A549 (cell line): ENCODE data around the gene DOCK10. TPM values are rescaled to one million over a fixed set of nuclear protein-coding genes. Genes with fewer than 3 reads are reported as not detected.

Experiments
- ATAC-seq, 2 experiments: fragments of 200-7000 bp in 1 of 2; fragments of >200 bp in 1 of 2; cut with Nextera tagmentation in 1 of 2; cut with Tn5 transposase in 1 of 2; 3 replicates each; pipeline versions ENCODE4 v1.8.0 to v1.9.1; 2018 to 2020; ENCODE audit warnings: mild to moderate bottlenecking in 1 of 2, moderate library complexity in 1 of 2
- CTCF ChIA-PET: fragments of 300-600 bp; sonication (Branson Sonifier 250); formaldehyde crosslinking; extraction: SDS; loops from one replicate; lab custom pipeline; 2021; ENCODE audit warnings: antibody characterized with exemption, inconsistent platforms; lab: Yijun Ruan, JAX
- POLR2A ChIA-PET: fragments of 350-600 bp; formaldehyde crosslinking; extraction: SDS; loops from one replicate; lab custom pipeline; 2021; ENCODE audit warnings: antibody characterized with exemption, inconsistent platforms; lab: Yijun Ruan, JAX
- DNase-seq, 2 experiments: peaks; one replicate each; pipeline versions ENCODE4 v3.0.0 to v3.0.0-alpha.2; 2011 to 2016; ENCODE audit warnings: low read depth in 1 of 2, low spot score in 1 of 2
- FAIRE-seq: peaks from 2 replicates; lab custom pipeline; 2011; peaks lifted over from hg19 to GRCh38; lab: Jason Lieb, UNC
- H3K27ac ChIP-seq, 2 experiments: fragments of >200 bp; sonication (Bioruptor Twin); formaldehyde crosslinking; 3 replicates each; pipeline ENCODE4 v1.5.1; 2016 to 2017
- H3K4me1 ChIP-seq: fragments of >200 bp; sonication (Bioruptor Twin); formaldehyde crosslinking; 3 replicates; pipeline ENCODE4 v1.6.1; 2016
- H3K4me2 ChIP-seq: fragments of >200 bp; sonication (Bioruptor Twin); formaldehyde crosslinking; 3 replicates; pipeline ENCODE4 v1.6.1; 2016
- H3K4me3 ChIP-seq: fragments of >200 bp; sonication (Bioruptor Twin); formaldehyde crosslinking; 3 replicates; pipeline ENCODE4 v1.5.1; 2016
- H3K9me3 ChIP-seq: fragments of >200 bp; sonication (Bioruptor Twin); formaldehyde crosslinking; 3 replicates; pipeline ENCODE4 v1.6.1; 2016
- ATOH8 ChIP-seq: fragments of 250-450 bp; sonication (Bioruptor Pico); IDR thresholded peaks from 2 replicates; pipeline ENCODE4 v1.5.0; 2020; ENCODE audit warnings: low read depth, mild to moderate bottlenecking, moderate library complexity
- CHD2 ChIP-seq: fragments of 150-350 bp; IDR thresholded peaks from 2 replicates; pipeline ENCODE4 v1.6.1; 2014; ENCODE audit warnings: low read length; ENCODE audit not compliant: partially characterized antibody
- CHD4 ChIP-seq: fragments of 200-600 bp; sonication (generic); IDR thresholded peaks from 2 replicates; pipeline ENCODE4 v1.6.1; 2016; ENCODE audit warnings: antibody characterized with exemption, mild to moderate bottlenecking, borderline replicate concordance
- CTCF ChIP-seq: fragments of >200 bp; sonication (Bioruptor Twin); formaldehyde crosslinking; IDR thresholded peaks from 3 replicates; pipeline ENCODE4 v1.5.1; 2016
- E2F6 ChIP-seq: IDR thresholded peaks from 2 replicates; pipeline ENCODE4 v1.6.1; 2012; ENCODE audit warnings: low read depth, borderline replicate concordance
- EHMT2 ChIP-seq: fragments of 200-600 bp; sonication (generic); IDR thresholded peaks from 2 replicates; pipeline ENCODE4 v1.6.1; 2016; ENCODE audit warnings: antibody characterized with exemption, low read depth, mild to moderate bottlenecking, moderate library complexity
- FOSB ChIP-seq: fragments of 250-450 bp; sonication (Bioruptor Pico); IDR thresholded peaks from 2 replicates; pipeline ENCODE4 v1.5.0; 2020; ENCODE audit warnings: mild to moderate bottlenecking, moderate library complexity
- FOSL2 ChIP-seq, 2 experiments: fragments of 450-650 bp in 1 of 2; fragments of >200 bp in 1 of 2; sonication (Bioruptor Twin) in 1 of 2; formaldehyde crosslinking; IDR thresholded peaks; 2 replicates each; pipeline versions ENCODE4 v1.5.0 to v1.6.1; 2016 to 2020; ENCODE audit warnings: mild to moderate bottlenecking in 1 of 2, moderate library complexity in 1 of 2
- FOXS1 ChIP-seq: fragments of 250-450 bp; sonication (Bioruptor Pico); IDR thresholded peaks from 2 replicates; pipeline ENCODE4 v1.5.0; 2020; ENCODE audit warnings: mild to moderate bottlenecking, moderate library complexity
- HDAC2 ChIP-seq: fragments of 200-600 bp; sonication (generic); IDR thresholded peaks from 2 replicates; pipeline ENCODE4 v1.6.1; 2016
- HOXA7 ChIP-seq: fragments of 250-450 bp; sonication (Bioruptor Pico); IDR thresholded peaks from 2 replicates; pipeline ENCODE4 v1.5.0; 2020; ENCODE audit warnings: mild to moderate bottlenecking, moderate library complexity
- JUN ChIP-seq, 2 experiments: fragments of >200 bp; sonication (Bioruptor Twin); formaldehyde crosslinking; IDR thresholded peaks; 2 replicates in 1 of 2; 3 replicates in 1 of 2; pipeline ENCODE4 v1.6.1; 2016 to 2017
- JUNB ChIP-seq: fragments of >200 bp; sonication (Bioruptor Twin); formaldehyde crosslinking; IDR thresholded peaks from 2 replicates; pipeline ENCODE4 v1.6.1; 2016
- MAFK ChIP-seq: fragments of 450-650 bp; IDR thresholded peaks from 2 replicates; pipeline ENCODE4 v1.6.1; 2014; ENCODE audit not compliant: partially characterized antibody
- MYC ChIP-seq: IDR thresholded peaks from 2 replicates; pipeline ENCODE4 v1.6.1; 2012; ENCODE audit warnings: mild to moderate bottlenecking, inconsistent platforms, low read length, improper control_type of control experiment, borderline replicate concordance
- NPAS2 ChIP-seq: fragments of 250-450 bp; sonication (Bioruptor Pico); IDR thresholded peaks from 2 replicates; pipeline ENCODE4 v1.8.0; 2022; ENCODE audit warnings: mild to moderate bottlenecking, moderate library complexity, borderline replicate concordance
- PHF8 ChIP-seq: fragments of 200-600 bp; sonication (generic); IDR thresholded peaks from 2 replicates; pipeline ENCODE4 v1.6.1; 2016; ENCODE audit warnings: low read depth, mild to moderate bottlenecking, antibody characterized with exemption, moderate library complexity, borderline replicate concordance
- POLR2AphosphoS2 ChIP-seq: conservative IDR thresholded peaks from 2 replicates; pipeline ENCODE4 v1.6.1; 2012; ENCODE audit warnings: low read length, improper control_type of control experiment, inconsistent platforms
- RCOR1 ChIP-seq: fragments of 150-350 bp; IDR thresholded peaks from 2 replicates; pipeline ENCODE4 v1.6.1; 2014; ENCODE audit warnings: antibody characterized with exemption, low read length, low read depth
- RFX5 ChIP-seq: fragments of 450-650 bp; IDR thresholded peaks from 2 replicates; pipeline ENCODE4 v1.7.1; 2014; ENCODE audit warnings: antibody characterized with exemption, mild to moderate bottlenecking, moderate library complexity
- RNF2 ChIP-seq: fragments of 200-600 bp; sonication (generic); IDR thresholded peaks from 2 replicates; pipeline ENCODE4 v1.6.1; 2016; ENCODE audit warnings: low read depth, mild to moderate bottlenecking, antibody characterized with exemption, moderate library complexity, borderline replicate concordance
- SREBF2 ChIP-seq: fragments of 450-650 bp; IDR thresholded peaks from 2 replicates; pipeline ENCODE4 v1.6.1; 2014; ENCODE audit warnings: mild to moderate bottlenecking, moderate library complexity
- TP53 ChIP-seq: fragments of 250-450 bp; sonication (Bioruptor Pico); IDR thresholded peaks from 2 replicates; pipeline ENCODE4 v1.5.0; 2021; ENCODE audit warnings: mild to moderate bottlenecking, moderate library complexity
- ZFP36 ChIP-seq: fragments of 450-650 bp; IDR thresholded peaks from 2 replicates; pipeline ENCODE4 v1.6.1; 2014; ENCODE audit warnings: borderline replicate concordance; ENCODE audit not compliant: partially characterized antibody
- ZSCAN20 ChIP-seq: fragments of 250-450 bp; sonication (Bioruptor Pico); IDR thresholded peaks from 2 replicates; pipeline ENCODE4 v1.8.0; 2022; ENCODE audit warnings: mild to moderate bottlenecking, moderate library complexity
- WGBS: methylation state at CpG from one replicate; pipeline ENCODE4 v1.1.6; 2017; ENCODE audit errors: missing lambda C conversion rate; 5-methylcytosine and 5-hydroxymethylcytosine counted together
- polyA plus RNA-seq, 4 experiments: library from polyadenylated mRNA; depleted of rRNA in 3 of 4; stranded (reverse); fragments of >200 nt; fragmentation: RNase III in 1 of 4; extraction: RNeasy Plus Mini Kit Qiagen cat#74134 plus additional on column Dnase treatment in 1 of 4; gene quantifications; 2 replicates in 3 of 4; 3 replicates in 1 of 4; pipeline ENCODE4 v1.2.3, GENCODE V29; 2011 to 2017
- TF ChIP-seq, protein P1 (sequence below): fragments of 450-650 bp; IDR thresholded peaks from 2 replicates; pipeline ENCODE4 v1.6.1; 2014; ENCODE audit warnings: antibody characterized with exemption

DOCK10 gene
- polyA plus RNA-seq, 2 of the 4 experiments (the other 2 are of a cell fraction), result 43.0 to 45.3 TPM

DNA sequence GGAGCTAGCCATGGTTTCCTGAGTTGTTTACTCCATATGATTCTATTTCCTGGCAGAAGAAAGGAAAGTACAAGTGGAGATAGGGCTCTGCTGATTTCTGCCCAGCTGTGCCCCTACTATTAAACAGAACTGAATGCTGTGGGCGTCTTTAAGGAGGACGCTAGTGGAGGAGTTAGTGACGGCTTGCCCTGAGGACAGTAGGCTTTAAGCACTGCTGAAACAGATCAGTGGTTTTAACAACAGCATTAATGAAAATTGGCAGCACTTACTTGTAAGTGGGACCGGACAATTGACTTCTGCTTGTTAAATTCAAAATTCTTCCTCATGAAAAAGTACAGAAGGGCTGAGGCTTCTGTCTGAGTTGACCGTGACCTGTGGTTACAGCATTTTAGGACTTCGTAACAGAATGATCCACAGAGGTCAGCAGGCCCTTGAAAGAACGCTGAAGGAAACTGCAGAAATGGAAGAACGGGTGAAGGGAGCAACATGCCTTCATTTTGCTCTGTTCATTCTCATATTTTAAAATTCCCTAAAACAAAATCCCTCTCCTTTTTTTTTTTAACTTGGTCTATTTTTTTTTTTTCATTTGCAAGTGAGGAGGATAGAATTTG is 245.5 kb downstream of the DOCK10 start:
- Histone ChIP-seq H3K4me1 (no peaks in the 10 kb centered on the region), H3K9me3 (no peaks in the 10 kb centered on the region), H3K27ac (no peak overlapping the region), H3K4me3 (no peak overlapping the region), H3K4me2 (no peak overlapping the region)
- no peak for DNase-seq
- no peak for ATAC-seq
- FAIRE-seq, result no peak
- ChIA-PET POLR2A (no interaction called here), CTCF (interaction anchor here (0.9 kb wide), 1 partner anchor 79 kb away, joined by 4 read pairs; no protein-coding TSS in a partner anchor)
- TF ChIP-seq, protein P1, sequence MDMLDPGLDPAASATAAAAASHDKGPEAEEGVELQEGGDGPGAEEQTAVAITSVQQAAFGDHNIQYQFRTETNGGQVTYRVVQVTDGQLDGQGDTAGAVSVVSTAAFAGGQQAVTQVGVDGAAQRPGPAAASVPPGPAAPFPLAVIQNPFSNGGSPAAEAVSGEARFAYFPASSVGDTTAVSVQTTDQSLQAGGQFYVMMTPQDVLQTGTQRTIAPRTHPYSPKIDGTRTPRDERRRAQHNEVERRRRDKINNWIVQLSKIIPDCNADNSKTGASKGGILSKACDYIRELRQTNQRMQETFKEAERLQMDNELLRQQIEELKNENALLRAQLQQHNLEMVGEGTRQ, result no peak
- no peak for TF ChIP-seq RCOR1
- TF ChIP-seq, all 56 proteins: peak for 0
- WGBS, result 94% methylated on average over 8 of the region's 8 CpGs

DNA sequence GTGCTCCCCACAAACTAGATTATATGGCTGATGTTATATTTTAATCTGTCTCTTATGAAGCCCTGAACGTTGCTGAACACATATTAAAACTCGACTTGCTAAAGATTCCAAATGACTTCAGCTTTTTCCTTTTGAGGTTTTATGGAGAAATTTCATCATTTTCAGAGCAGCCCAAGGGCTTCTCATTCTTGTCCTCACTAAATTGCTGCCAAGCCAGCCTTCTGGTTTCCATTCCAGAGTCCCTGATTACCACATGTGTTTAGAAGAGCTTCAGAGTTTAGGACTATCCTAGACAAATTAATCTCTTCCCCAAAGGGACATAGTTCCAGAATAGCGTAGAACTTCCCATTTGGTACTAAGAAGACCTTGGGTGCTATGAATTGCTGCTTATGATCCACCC is 248.3 kb downstream of the DOCK10 start:
- TF ChIP-seq RNF2, result no peak
- no peak for TF ChIP-seq E2F6
- no peak for TF ChIP-seq JUNB
- TF ChIP-seq RFX5, result no peak
- TF ChIP-seq NPAS2 (CRISPR knock-in tag), result no peak
- TF ChIP-seq FOXS1, result no peak
- TF ChIP-seq HDAC2, result no peak
- no peak for TF ChIP-seq MYC
- TF ChIP-seq, all 56 proteins: peak for 0
- no peaks in the 10 kb centered on the region for H3K4me1 ChIP-seq
- DNase-seq, result no peak
- ChIA-PET CTCF (no interaction called here), POLR2A (no interaction called here)
- H3K27ac ChIP-seq, result no peak overlapping the region
- FAIRE-seq, result no peak
- 75% methylated on average over 3 of the region's 3 CpGs for whole genome bisulfite sequencing
- H3K4me2 ChIP-seq, result no peak overlapping the region
- H3K9me3 ChIP-seq, result no peaks in the 10 kb centered on the region
- ATAC-seq, result no peak
- H3K4me3 ChIP-seq, result no peak overlapping the region

DNA sequence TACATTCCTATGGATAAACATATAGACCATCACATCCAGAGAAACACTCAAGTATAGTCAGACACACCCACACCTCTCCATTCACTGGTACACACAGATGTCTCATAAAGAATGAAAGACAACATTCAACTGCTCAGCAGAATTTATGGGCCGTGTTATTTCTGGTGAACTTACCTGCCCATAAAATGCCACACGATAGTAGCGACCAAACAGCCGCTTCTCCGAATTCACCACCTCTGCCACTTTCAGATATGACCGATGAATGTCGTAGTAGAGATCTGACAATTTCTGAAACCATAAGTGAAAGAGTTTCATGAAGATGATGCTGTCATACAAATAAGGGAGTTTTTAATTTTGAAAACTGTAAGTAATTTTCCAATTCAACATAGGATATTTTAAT is 255.4 kb downstream of the DOCK10 start:
- ChIA-PET CTCF (interaction anchor here (4.4 kb wide), 1 partner anchor 8 kb away, joined by 22 read pairs; no protein-coding TSS in a partner anchor), POLR2A (no interaction called here)
- DNase-seq (no peak), ATAC-seq (no peak), FAIRE-seq (no peak)
- TF ChIP-seq, protein P1, result no peak
- no peak for TF ChIP-seq TP53 (CRISPR knock-in tag)
- TF ChIP-seq SREBF2, result no peak
- TF ChIP-seq HOXA7, result no peak
- no peak for TF ChIP-seq MAFK
- no peak for TF ChIP-seq PHF8
- no peak for TF ChIP-seq JUN (IDR thresholded peaks at IDR 0.05)
- TF ChIP-seq FOSL2 (IDR thresholded peaks at IDR 0.05), result no peak
- no peak for TF ChIP-seq FOSL2 (CRISPR knock-in tag; IDR thresholded peaks at IDR 0.05)
- Histone ChIP-seq H3K9me3 (no peaks in the 10 kb centered on the region), H3K27ac (no peak overlapping the region), H3K4me2 (no peak overlapping the region), H3K4me3 (no peak overlapping the region), H3K4me1 (no peaks in the 10 kb centered on the region)
- WGBS, result 94% methylated on average over 7 of the region's 7 CpGs

DNA sequence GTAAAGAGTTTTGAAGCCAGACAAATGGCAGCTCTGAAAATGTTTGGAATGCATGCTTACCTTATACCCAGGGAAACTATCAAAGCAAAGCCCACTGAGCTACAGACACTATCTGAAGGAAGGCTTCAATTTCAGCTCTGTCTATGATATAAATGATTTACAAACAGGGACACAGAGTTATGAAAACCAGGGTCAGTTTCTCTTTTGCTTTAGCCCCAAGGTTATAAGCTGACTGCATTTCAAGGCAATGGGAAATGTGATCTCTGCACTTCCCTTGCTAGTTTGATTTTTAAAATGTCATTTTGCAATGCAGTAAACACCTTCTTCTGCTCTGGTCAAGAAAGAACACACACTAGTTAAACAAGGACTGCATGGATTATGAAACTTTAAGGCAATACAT is 260.9 kb downstream of the DOCK10 start:
- Histone ChIP-seq H3K27ac (no peak overlapping the region), H3K9me3 (no peaks in the 10 kb centered on the region), H3K4me1 (0 out of 3 replicates have a peak, but pooled peaks cover 8% of the 10 kb centered on the region), H3K4me3 (no peak overlapping the region), H3K4me2 (no peak overlapping the region)
- ATAC-seq (no peak), FAIRE-seq (no peak), DNase-seq (no peak)
- TF ChIP-seq POLR2AphosphoS2 (no peak), MAFK (no peak), CTCF (no peak), HOXA7 (no peak), FOSL2 (IDR thresholded peaks at IDR 0.05) (no peak), FOSL2 (CRISPR knock-in tag; IDR thresholded peaks at IDR 0.05) (no peak), ATOH8 (no peak), CHD4 (no peak), ZFP36 (no peak), ZSCAN20 (CRISPR knock-in tag) (no peak), FOSB (CRISPR knock-in tag) (no peak), EHMT2 (no peak), CHD2 (no peak)
- POLR2A ChIA-PET, result no interaction called here
- CTCF ChIA-PET, result interaction anchor here (0.6 kb wide), 1 partner anchor 879 kb away, joined by 3 read pairs; no protein-coding TSS in a partner anchor
